ENCODE measurements around the gene LMOD2.

The LMOD2 gene

DNA sequence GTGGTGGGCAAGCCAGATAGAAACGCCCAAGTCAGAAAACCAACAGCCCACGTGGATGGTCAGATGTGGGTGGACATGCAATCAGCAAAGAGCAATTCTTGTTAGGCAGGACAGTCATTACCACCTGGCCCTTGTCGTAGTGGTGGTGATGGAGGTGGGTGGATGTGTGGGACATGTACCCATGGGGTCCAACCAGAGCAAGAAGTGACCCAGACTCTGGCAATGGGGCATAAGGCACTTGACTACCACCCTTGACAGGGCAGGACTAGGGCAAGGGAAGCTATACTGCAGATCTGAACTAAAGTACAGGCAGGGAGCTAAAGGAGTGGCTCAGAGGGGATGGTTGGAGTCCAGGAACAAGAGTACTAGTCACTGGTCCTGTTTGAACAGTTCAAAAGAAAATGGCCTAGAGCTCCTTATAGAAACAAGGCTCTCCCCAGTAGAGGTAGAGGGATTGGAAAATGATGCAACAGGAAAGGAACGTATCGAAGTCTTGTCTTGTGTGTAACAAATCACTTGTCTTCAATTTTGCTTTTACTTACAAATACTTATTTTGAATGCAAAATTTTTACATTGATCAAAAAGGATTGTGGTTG lies 17.6 kb downstream of the LMOD2 start:
- no peak for DNase-seq (ENCODE audit: low spot score)

DNA sequence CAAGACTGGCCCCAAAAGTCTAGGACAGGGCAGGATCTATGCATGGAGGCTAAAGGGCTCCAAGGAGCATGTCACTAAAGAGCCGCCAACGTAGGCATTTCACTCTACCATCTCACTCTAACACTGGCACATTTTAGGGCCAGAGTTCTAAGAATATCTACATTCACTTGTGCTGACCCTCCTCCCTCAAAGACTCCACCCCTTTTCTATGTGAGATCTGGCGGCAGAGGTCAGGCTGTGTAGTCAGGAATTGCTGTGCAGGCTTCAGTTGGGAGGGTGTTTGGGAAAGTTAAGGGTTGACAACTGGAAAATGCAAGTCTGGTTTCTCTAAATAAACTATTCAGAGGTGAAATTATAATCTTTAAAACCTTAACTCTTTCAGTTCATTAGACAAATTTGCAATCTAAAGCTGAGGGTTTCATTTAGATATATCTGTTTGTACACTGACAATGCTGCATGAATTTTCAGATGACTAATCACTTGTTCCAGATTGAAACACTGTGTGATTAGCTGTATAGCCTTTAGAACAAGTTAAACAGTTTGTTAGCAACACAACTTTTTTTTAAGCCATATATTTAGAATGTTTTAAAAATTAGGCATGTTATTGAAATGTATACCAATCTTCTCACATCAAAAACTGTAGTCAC lies 18.2 kb downstream of the LMOD2 start:
- no peak for DNase-seq (ENCODE audit: low spot score)

DNA sequence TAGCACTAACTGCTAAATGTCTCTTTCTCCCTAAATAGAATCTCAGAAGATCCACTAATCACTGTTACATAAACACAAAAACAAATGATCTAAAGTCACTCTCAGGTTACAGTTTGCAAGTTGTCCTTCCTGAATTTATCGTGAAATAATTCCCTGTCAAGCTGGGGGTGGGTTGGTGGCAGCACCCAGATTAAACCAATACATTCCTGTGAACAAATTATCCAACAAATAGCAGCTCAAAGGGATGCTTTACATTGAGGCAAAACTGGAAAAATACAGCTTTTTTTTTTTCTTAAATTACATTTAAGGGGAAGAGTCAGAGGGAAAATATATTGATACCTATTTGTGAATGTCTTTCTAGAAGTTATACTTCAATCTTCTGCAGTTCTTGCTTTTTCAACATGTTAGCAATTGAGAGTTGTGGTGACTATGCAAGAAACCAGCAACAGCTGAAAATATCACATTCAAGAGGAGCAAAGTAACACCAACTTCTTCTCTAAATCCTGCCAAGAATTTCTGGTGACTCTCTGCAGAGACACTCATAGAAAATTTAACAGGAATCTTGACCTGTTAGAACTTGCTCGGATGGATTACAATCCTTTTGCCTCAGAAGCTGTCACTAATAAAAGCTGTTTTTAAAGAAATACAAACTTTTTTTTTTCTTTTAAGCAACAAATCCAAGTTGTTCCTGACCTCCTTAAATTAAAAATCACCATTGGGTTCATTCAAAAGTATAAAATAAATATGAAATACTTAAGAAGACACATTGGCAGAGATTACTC lies 18.9 kb downstream of the LMOD2 start:
- no peak for DNase-seq (ENCODE audit: low spot score)

DNA sequence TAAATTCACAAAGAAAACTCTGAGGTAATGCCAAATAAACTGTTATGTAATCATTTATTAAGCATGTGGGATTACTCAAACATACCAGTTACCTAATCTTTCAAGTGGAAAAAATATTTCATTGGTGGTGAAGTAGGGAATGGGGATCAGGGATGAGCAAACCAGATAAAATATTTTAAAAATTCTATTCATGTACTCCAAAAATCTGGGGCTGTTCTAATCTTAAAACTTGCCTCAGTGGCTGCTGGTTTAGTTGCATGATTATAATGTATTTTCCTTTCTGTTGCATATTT lies 19.5 kb downstream of the LMOD2 start:
- no peak for DNase-seq (ENCODE audit: low spot score)

DNA sequence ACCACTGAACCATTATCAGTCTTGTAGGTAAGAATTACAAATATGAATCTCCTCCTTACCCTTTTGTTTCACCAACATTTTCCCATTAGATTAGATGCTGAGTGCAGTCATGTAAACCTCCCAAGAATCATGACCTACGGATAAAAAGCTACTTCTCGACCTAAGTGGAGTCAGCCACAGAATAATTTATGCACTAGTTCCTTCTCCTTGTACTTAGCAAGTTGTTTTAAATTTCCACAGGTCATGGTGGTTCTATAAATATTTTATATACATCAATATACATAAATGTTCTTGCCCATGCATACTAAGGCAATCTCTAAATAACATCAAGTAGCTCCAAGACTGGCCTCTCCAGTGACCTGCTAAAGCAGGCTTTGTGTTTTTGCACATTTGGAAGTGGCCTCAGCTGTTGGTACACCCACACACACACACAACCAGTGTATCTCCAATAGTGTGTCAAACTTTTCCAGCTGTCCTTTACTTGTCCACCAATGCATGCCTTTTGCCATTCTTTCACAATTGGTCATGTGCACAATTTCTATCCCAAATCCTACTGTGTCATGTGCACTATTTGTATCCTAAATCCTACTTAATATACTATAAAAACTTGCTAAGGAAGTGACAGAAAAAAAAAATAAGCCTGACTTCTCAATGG lies 21.5 kb downstream of the LMOD2 start:
- DNase-seq (ENCODE audit: low spot score): no peak

DNA sequence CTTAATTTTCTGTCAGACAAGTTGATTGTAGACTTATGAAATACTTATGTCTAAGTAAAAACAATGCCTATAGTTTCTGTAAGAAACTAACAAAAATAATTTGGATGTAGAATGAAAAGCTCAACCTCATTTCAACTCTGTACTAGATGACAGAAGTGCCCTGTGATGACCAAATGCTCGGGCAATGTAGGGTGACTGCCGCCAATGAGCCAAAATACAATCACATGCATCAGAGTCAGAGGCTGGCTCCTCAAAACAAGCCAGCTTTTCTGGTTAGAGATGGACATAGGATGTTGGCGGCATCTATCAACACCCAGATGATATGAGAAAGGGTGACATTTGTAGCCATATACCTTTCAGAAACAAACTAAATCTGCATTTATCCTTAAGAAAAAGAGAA lies 23.9 kb downstream of the LMOD2 start:
- no peak for DNase-seq (ENCODE audit: low spot score)

DNA sequence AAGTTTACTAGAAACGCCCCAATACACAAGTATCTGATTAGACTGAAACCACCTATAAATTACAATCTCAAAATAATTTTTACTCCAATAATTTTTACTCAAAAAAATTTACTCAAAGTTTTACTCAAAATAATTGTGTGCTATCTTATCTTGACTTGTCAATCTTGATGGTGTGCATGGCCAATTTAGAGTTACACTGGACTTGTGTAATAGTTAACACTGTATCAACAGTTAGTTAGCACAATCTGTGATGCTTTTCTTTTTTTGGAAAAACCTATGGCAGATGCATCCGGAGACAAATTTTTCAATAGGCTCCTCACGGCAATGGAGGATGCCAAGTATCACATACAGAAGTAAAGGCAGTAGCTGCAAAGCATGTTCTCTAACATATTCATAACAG lies 24.9 kb downstream of the LMOD2 start:
- no peak for DNase-seq (ENCODE audit: low spot score)

DNA sequence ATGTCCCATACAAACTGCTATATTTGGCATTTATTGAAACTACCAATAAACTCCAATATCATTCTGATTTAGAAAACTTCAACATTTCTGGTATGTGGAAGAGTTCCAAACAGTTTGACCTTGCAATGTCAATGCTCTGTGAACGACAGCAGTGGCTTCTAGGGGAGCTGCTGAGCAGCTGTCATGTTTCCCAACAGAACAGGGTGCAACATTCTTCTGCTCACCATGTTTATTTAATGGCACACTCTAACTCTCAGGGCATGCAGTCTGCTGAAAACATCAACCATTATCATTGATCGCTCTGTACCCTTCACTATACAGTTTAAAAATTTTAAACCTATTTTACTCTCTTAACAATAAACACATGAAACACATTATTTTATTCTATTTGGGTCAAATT lies 25.9 kb downstream of the LMOD2 start:
- DNase-seq (ENCODE audit: low spot score): no peak

DNA sequence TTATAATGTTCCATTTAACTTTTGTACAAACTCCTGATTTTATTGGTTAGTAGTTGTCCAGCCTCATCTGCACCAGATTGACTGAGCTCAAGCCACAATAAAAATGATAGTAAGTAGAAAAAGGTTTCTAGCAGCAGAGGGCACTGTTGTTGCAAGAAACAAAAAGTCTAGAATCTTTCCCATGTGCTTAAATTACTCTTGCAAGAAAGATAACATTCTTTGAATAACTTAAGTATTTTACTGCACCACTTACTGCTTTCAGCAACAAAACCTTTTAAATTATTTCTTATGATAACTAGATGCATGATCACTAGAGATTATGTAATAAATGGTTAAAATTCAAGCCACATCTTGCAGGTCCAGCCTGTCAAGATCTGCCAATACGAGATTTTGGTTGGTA lies 27.0 kb downstream of the LMOD2 start:
- DNase-seq (ENCODE audit: low spot score): peak; percentile 28

DNA sequence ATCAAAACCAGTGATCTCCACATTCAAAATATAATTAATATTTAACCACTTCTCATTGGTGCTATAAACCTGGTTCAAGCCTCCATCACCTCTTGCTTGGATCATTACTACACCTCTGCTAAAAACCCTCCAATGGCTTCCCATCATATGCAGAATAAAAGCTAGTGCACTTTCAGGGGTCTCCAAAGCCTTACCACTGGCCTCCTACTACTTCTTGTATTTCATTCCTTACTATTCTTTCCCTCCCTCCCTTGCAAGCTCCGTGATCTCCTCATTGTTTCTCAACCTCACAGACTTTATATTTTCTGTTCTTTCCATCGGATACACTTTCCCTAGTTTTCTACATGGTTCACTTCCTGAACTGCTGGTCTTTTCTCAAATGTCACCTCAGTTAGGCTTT lies 31.5 kb downstream of the LMOD2 start:
- no peak for DNase-seq (ENCODE audit: low spot score)

DNA sequence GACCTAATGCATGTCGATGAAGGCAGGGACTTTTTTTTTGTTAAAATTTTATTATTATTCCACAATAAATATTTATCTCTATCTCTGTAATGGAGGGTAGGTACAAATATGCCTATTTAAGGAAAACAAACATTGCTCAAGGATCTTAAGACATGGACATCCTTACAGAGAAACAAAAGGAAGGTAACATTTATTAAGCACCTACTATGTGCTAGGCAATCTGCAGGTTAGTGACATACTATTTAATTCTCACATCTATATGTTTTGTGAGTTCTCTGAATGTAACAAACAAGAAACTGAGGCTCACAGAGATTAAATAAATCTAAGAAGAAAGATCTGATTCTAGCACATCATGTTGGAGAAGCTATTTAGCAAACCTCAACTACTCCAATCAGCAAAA lies 32.1 kb downstream of the LMOD2 start:
- DNase-seq (ENCODE audit: low spot score): no peak

DNA sequence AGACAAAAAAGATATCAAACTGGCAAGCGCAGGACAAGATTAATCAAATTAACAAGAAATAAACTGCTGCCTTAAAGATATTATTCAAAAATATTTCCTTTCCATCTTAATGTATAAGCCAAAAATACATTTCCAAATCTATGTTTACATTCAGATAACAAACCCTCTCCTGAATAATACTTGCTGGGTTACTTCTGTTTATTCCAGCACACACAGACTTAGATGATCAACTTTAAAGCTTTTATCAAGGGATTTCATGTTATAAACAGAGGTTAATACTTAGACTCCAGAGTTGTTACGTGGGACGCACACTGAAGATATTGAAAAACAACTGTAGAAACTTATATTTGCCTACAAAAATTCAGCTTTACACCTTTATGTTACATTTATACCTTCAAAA lies 33.6 kb downstream of the LMOD2 start:
- no peak for DNase-seq (ENCODE audit: low spot score)

DNA sequence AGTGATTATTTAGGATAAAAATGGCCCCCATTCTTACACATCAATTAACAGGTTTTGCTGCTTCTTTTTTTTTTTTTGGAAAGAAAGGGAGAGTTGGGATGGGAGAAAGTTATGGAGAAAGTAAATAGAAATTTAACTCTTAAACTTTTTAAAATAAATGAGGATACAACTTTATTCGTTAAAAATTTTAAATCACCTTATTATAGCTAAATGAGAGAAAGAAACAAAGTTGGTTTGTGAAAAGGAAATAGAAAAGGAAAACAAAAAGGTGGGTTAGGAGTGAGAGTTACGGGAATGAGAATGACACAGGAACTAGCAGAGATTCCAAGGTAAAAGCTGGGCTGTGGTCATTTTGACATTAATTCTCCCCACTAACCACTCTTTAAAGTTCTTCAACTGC lies 34.9 kb downstream of the LMOD2 start:
- no peak for DNase-seq (ENCODE audit: low spot score)

DNA sequence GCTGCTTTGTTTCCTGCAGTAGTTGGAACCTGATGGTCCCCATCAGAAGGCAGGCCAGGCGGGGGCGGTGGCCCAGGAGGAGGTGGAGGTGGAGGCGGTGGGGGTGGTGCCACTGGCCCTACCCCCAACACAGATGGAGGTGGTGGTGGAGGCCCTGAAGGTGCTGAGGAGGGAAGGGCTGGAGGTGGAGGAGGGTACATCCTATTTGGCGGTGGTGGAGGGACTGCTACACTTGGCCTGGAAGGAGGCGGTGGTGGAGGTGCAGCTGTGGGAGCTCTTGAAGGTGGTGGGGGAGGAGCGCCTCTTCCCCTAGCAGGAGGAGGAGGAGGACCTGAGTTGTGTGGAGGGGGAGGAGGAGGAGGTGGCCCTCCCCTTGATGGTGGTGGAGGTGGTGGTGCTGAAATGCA lies 36.8 kb downstream of the LMOD2 start:
- no peak for DNase-seq (ENCODE audit: low spot score)

DNA sequence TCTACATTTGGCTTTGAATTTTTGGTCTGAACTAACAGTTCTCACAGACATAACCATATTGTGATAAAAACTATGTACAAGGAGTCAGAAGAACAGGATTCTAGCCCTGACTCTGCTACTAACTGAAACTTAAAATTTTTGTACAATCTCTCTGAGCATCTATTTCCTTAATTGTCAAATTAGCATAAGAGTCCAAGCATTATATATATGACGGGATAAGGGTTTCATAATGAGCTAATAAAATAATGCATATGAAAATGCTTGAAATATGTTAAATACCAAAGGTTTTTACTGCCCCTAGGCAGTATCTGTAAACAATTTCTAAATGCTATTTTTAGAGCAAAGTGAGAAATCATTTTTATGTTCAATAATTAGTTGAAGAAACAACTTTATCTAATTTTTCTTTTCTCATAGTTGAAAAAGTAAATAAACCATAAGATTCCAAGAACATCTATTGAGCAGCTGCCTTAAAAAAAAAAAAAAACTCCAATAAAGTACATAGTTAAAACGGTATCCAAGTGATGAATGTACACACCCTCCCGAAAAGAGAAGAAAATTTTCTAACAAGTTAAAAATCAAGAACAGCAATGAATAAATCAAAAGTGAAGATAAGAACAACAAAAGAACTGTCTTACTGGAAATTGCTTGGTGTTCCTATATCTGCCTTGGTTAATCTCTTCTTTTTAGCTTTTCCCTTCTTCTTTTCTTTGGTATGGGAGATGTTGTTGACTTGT lies 40.4 kb downstream of the LMOD2 start:
- no peak for DNase-seq (ENCODE audit: low spot score)

DNA sequence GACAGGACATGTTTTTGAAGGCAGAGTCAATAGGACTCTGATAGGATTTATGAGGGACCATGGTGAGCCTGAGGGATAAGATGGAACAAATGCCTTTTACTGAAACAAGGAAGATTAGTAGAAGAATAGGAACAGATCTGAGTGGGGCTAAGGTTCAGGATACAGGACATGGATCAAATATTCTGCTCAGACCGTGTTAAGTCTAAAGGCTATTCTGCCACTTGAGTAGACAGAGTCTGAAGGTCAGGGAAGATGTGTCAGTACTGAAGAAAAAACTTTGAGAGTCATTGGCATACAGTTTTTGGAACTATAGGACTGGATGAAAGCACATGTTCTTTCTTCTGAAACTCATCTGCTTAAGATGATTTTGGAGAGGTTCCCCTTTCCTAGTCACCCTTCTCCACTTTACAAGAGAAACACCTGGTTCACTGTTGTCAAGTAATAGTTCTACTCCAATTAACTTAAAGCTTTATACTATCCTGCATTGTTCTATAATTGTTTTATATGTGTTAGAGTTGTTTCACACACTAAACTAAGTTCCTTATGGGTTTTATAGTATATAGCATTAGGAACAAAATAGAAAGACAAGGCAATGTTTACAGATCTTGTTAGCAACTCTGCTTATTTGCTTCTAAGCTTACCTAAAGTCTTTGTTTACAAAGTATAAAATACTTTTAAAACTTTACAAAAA lies 49.7 kb downstream of the LMOD2 start:
- DNase-seq (ENCODE audit: low spot score): no peak

DNA sequence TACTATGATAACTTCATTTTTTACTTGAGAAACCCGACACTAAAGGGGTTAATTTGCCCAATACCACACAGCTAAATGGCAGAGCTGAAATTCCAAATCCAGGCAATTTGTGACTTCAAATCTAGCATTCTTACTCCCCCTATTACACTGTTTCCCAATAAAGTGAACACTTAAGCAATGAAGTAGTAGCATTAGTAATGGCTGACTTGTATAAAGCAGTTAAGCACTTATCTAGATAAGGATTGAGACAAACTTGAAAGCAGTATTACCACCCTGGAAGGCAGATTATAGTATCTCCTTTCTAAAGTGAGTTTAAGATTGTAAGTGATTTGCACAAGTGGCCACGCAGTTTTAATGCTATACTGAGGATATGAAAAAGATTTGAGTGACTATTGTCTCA lies 53.9 kb downstream of the LMOD2 start:
- no peak for DNase-seq (ENCODE audit: low spot score)

DNA sequence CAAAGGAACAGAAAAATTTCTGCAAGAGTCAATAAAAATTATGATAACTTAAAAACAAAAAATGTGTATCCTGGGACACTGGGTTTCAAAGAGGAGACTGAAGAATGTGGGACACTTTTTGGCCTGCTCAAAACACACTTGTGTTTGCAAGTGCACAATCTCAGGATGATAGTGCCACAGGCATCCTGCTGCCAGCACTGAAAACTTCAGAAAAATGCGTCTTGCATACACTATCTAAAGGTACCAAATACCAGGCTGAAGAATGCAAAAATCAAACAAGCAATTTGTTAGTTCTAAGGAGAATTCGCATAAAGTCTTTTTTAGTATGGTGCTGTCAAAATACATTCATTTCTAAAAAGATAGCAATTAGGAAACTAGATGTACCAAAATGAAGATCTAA lies 55.0 kb downstream of the LMOD2 start:
- DNase-seq (ENCODE audit: low spot score): no peak

DNA sequence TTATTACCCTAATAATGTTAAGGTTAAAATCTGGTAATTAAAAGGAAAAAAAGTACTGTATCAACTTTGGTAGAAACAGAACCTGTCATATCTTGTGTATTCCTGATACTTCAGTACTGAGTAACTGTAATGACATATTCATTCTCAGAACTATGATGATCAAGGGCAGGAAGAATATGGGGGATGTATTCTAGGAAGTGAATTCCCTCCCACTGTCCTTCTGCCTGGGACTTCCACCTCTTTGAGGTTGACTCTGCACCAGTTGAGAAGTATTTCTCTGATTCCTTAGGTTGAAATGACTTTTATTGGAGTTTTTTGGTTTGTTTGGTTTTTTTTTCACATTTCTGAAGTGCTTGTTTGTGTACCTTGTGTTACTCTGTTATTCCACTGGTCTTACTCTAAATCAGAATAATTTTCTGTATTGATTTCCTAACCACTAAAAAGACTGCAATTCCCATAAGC lies 56.2 kb downstream of the LMOD2 start:
- DNase-seq (ENCODE audit: low spot score): no peak

DNA sequence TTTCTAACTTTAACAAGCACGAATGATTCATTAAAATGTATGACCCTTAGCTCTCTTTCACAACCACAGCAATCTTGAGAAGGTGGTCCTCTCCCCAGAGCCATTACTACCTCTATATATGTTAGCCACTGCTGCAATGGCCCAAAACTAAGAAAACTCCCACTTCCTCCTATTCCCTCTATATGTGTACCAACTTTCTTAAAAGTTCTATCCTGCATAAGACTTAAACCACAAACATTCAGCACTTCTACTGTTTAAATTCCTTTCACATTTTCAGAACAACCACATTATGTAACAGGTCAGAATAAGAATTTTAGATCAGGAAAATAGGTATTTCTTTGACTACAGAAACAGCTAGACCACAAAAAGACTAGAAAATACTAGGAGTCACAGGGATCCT lies 57.0 kb downstream of the LMOD2 start:
- no peak for DNase-seq (ENCODE audit: low spot score)

All from Ammon's horn (tissue), 1 donor.